GM23248 (cell line): ENCODE results near the gene DUSP28.

Experiments used
- EZH2 ChIP-seq: fragments of 200-600 bp; sonication (generic); IDR thresholded peaks from 2 replicates; pipeline ENCODE4 v1.6.1; 2018; ENCODE audit warnings: antibody characterized with exemption, mild to moderate bottlenecking; ENCODE audit not compliant: insufficient read depth, poor library complexity, severe bottlenecking
- EZH2phosphoT487 ChIP-seq: fragments of 200-600 bp; sonication (generic); IDR thresholded peaks from 2 replicates; pipeline ENCODE4 v1.6.1; 2018; ENCODE audit warnings: antibody characterized with exemption, moderate library complexity, mild to moderate bottlenecking, low read depth; ENCODE audit not compliant: insufficient read depth

- TF ChIP-seq EZH2phosphoT487 = no peak
- no peak for TF ChIP-seq EZH2
These were observed 33.6 kb upstream of the DUSP28 start for GRCh38 chr2:240526521-240526920.
